ENCODE results near the gene VRK2. TPM values are rescaled to one million over a fixed set of nuclear protein-coding genes. Genes with fewer than 3 reads are reported as not detected.
"Not testable (repeated sequence)": the region's sequence is repeated elsewhere in the genome, so short reads cannot be mapped to it uniquely, and the experiment has no call there.

Gene VRK2
- total RNA-seq, 1 donor from 2014 or later: 63.0 TPM

- peaks cover 18% of the 10 kb centered on the region for H3K36me3 Mint-ChIP-seq (ENCODE audit: low read depth)
- intact Hi-C loops (cut with micrococcal nuclease): no loop called here
- no peak for DNase-seq
Measured at GRCh38 chr2:58101500-58101899, 54.9 kb downstream of the VRK2 start.

GRCh38 chr2:58106896-58107295 lies 60.3 kb downstream of the VRK2 start:
- no peak overlapping the region for H3K4me3 Mint-ChIP-seq
- DNase-seq (no peak), ATAC-seq (ENCODE audit: low read depth) (no peak)
- no peak for TF ChIP-seq CTCF (IDR thresholded peaks at IDR 0.05)
- CTCF ChIA-PET: no interaction called here
- H3K36me3 Mint-ChIP-seq (ENCODE audit: low read depth): peaks cover 35% of the 10 kb centered on the region
- H3K27ac Mint-ChIP-seq: no peak overlapping the region
- intact Hi-C loops (cut with micrococcal nuclease): no loop called here
- H3K4me1 Mint-ChIP-seq: peaks cover 11% of the 10 kb centered on the region
- POLR2A ChIA-PET: no interaction called here
- H3K9me3 Mint-ChIP-seq: no peaks in the 10 kb centered on the region
- H3K27me3 Mint-ChIP-seq: no peaks in the 10 kb centered on the region

More at GRCh38 chr2:58101500-58101899, 54.9 kb downstream of the VRK2 start:
- Mint-ChIP-seq H3K9me3 (no peaks in the 10 kb centered on the region), H3K4me1 (no peaks in the 10 kb centered on the region), H3K27me3 (no peaks in the 10 kb centered on the region), H3K4me3 (no peak overlapping the region), H3K27ac (no peak overlapping the region)
- ChIA-PET POLR2A (no interaction called here), CTCF (no interaction called here)
- TF ChIP-seq CTCF (IDR thresholded peaks at IDR 0.05): no peak
- no peak for ATAC-seq (ENCODE audit: low read depth)

GRCh38 chr2:58107803-58108710 lies 61.5 kb downstream of the VRK2 start:
- CTCF ChIA-PET: no interaction called here
- Mint-ChIP-seq H3K9me3 (no peaks in the 10 kb centered on the region), H3K4me1 (peaks cover 11% of the 10 kb centered on the region), H3K36me3 (ENCODE audit: low read depth) (peaks cover 34% of the 10 kb centered on the region), H3K4me3 (no peak overlapping the region), H3K27me3 (no peaks in the 10 kb centered on the region), H3K27ac (no peak overlapping the region)
- POLR2A ChIA-PET: no interaction called here
- TF ChIP-seq CTCF (IDR thresholded peaks at IDR 0.05): no peak
- no peak for DNase-seq
- no peak for ATAC-seq (ENCODE audit: low read depth)
- intact Hi-C loops (cut with micrococcal nuclease): no loop called here

GRCh38 chr2:58109481-58109880 lies 62.9 kb downstream of the VRK2 start:
- H3K27ac Mint-ChIP-seq: peak overlapping the region; percentile 10
- CTCF ChIA-PET: no interaction called here
- no peaks in the 10 kb centered on the region for H3K9me3 Mint-ChIP-seq
- H3K4me3 Mint-ChIP-seq: no peak overlapping the region
- no peak for DNase-seq
- no peak for TF ChIP-seq CTCF (IDR thresholded peaks at IDR 0.05)
- ATAC-seq (ENCODE audit: low read depth): no peak
- peaks cover 11% of the 10 kb centered on the region for H3K4me1 Mint-ChIP-seq
- POLR2A ChIA-PET: interaction anchor here (1.0 kb wide), 1 partner anchor 63 kb away, joined by 3 read pairs; the partner anchor contains the start of gene VRK2
- H3K27me3 Mint-ChIP-seq: no peaks in the 10 kb centered on the region
- intact Hi-C loops (cut with micrococcal nuclease): no loop called here
- peaks cover 38% of the 10 kb centered on the region for H3K36me3 Mint-ChIP-seq (ENCODE audit: low read depth)

- H3K27ac Mint-ChIP-seq: no peak overlapping the region
- intact Hi-C loops (cut with micrococcal nuclease): no loop called here
- no peaks in the 10 kb centered on the region for H3K27me3 Mint-ChIP-seq
- CTCF ChIA-PET: no interaction called here
- H3K9me3 Mint-ChIP-seq: no peaks in the 10 kb centered on the region
- peaks cover 42% of the 10 kb centered on the region for H3K36me3 Mint-ChIP-seq (ENCODE audit: low read depth)
- no peak for ATAC-seq (ENCODE audit: low read depth)
- H3K4me1 Mint-ChIP-seq: peaks cover 11% of the 10 kb centered on the region
- no peak for TF ChIP-seq CTCF (IDR thresholded peaks at IDR 0.05)
- DNase-seq: no peak
- H3K4me3 Mint-ChIP-seq: no peak overlapping the region
- POLR2A ChIA-PET: no interaction called here
Measured at GRCh38 chr2:58110765-58111164, 64.2 kb downstream of the VRK2 start.

GRCh38 chr2:58113563-58113962 lies 67.0 kb downstream of the VRK2 start:
- peaks cover 44% of the 10 kb centered on the region for H3K36me3 Mint-ChIP-seq (ENCODE audit: low read depth)
- POLR2A ChIA-PET; H3K9me3 Mint-ChIP-seq; intact Hi-C loops (cut with micrococcal nuclease); ATAC-seq (ENCODE audit: low read depth); H3K4me3 Mint-ChIP-seq; H3K27me3 Mint-ChIP-seq; CTCF ChIA-PET; DNase-seq; H3K4me1 Mint-ChIP-seq; H3K27ac Mint-ChIP-seq: not testable (repeated sequence)

All from activated B cell treated with CpG ODN at 0.5 μM for 24 hours (primary cell).